ENCODE measurements around the gene CRY2.
"Not testable (repeated sequence)": the region's sequence is repeated elsewhere in the genome, so short reads cannot be mapped to it uniquely, and the experiment has no call there.

Gene CRY2

GRCh38 chr11:45815747-45816146, 31.5 kb upstream of the CRY2 start:
- Histone ChIP-seq H3K27me3 (ENCODE audit: control insufficient read depth, insufficient read depth, low read length) (no peaks in the 10 kb centered on the region), H3K27ac (ENCODE audit: low read length) (no peak overlapping the region), H3K9ac (ENCODE audit: low read length) (no peak overlapping the region), H3K4me1 (ENCODE audit: control insufficient read depth, low read depth, low read length) (peaks cover 15% of the 10 kb centered on the region), H3K36me3 (ENCODE audit: control insufficient read depth, low read depth, low read length) (no peaks in the 10 kb centered on the region), H3K4me3 (ENCODE audit: low read length) (no peak overlapping the region), H3K9me3 (ENCODE audit: control insufficient read depth, low read depth, low read length) (no peaks in the 10 kb centered on the region)

GRCh38 chr11:45816614-45817013, 30.7 kb upstream of the CRY2 start:
- Histone ChIP-seq H3K27me3 (ENCODE audit: control insufficient read depth, insufficient read depth, low read length) (no peaks in the 10 kb centered on the region), H3K9ac (ENCODE audit: low read length) (no peak overlapping the region), H3K27ac (ENCODE audit: low read length) (no peak overlapping the region), H3K9me3 (ENCODE audit: control insufficient read depth, low read depth, low read length) (no peaks in the 10 kb centered on the region), H3K4me3 (ENCODE audit: low read length) (no peak overlapping the region), H3K36me3 (ENCODE audit: control insufficient read depth, low read depth, low read length) (no peaks in the 10 kb centered on the region), H3K4me1 (ENCODE audit: control insufficient read depth, low read depth, low read length) (peaks cover 15% of the 10 kb centered on the region)

- H3K4me3 ChIP-seq (ENCODE audit: low read length) = no peak overlapping the region
- H3K27ac ChIP-seq (ENCODE audit: low read length) = no peak overlapping the region
- no peaks in the 10 kb centered on the region for H3K27me3 ChIP-seq (ENCODE audit: control insufficient read depth, insufficient read depth, low read length)
- H3K36me3 ChIP-seq (ENCODE audit: control insufficient read depth, low read depth, low read length) = no peaks in the 10 kb centered on the region
- no peaks in the 10 kb centered on the region for H3K9me3 ChIP-seq (ENCODE audit: control insufficient read depth, low read depth, low read length)
- H3K4me1 ChIP-seq (ENCODE audit: control insufficient read depth, low read depth, low read length) = peaks cover 15% of the 10 kb centered on the region
- no peak overlapping the region for H3K9ac ChIP-seq (ENCODE audit: low read length)
Observed at GRCh38 chr11:45817191-45817590, 30.1 kb upstream of the CRY2 start.

GRCh38 chr11:45818961-45819605, 28.2 kb upstream of the CRY2 start:
- no peak overlapping the region for H3K4me3 ChIP-seq (ENCODE audit: low read length)
- peaks cover 11% of the 10 kb centered on the region for H3K4me1 ChIP-seq (ENCODE audit: control insufficient read depth, low read depth, low read length)
- no peaks in the 10 kb centered on the region for H3K27me3 ChIP-seq (ENCODE audit: control insufficient read depth, insufficient read depth, low read length)
- H3K9me3 ChIP-seq (ENCODE audit: control insufficient read depth, low read depth, low read length) = no peaks in the 10 kb centered on the region
- H3K27ac ChIP-seq (ENCODE audit: low read length) = no peak overlapping the region
- no peaks in the 10 kb centered on the region for H3K36me3 ChIP-seq (ENCODE audit: control insufficient read depth, low read depth, low read length)
- H3K9ac ChIP-seq (ENCODE audit: low read length) = no peak overlapping the region

GRCh38 chr11:45820211-45820857, 26.9 kb upstream of the CRY2 start:
- Histone ChIP-seq H3K36me3 (ENCODE audit: control insufficient read depth, low read depth, low read length) (no peaks in the 10 kb centered on the region), H3K27ac (ENCODE audit: low read length) (no peak overlapping the region), H3K9me3 (ENCODE audit: control insufficient read depth, low read depth, low read length) (no peaks in the 10 kb centered on the region), H3K4me1 (ENCODE audit: control insufficient read depth, low read depth, low read length) (peaks cover 11% of the 10 kb centered on the region), H3K4me3 (ENCODE audit: low read length) (no peak overlapping the region), H3K9ac (ENCODE audit: low read length) (no peak overlapping the region), H3K27me3 (ENCODE audit: control insufficient read depth, insufficient read depth, low read length) (no peaks in the 10 kb centered on the region)

GRCh38 chr11:45826492-45826891, 20.8 kb upstream of the CRY2 start:
- not testable (repeated sequence) for H3K4me1 ChIP-seq (ENCODE audit: control insufficient read depth, low read depth, low read length); H3K36me3 ChIP-seq (ENCODE audit: control insufficient read depth, low read depth, low read length); H3K9ac ChIP-seq (ENCODE audit: low read length); H3K27me3 ChIP-seq (ENCODE audit: control insufficient read depth, insufficient read depth, low read length); H3K4me3 ChIP-seq (ENCODE audit: low read length); H3K27ac ChIP-seq (ENCODE audit: low read length); H3K9me3 ChIP-seq (ENCODE audit: control insufficient read depth, low read depth, low read length)

- H3K9me3 ChIP-seq (ENCODE audit: control insufficient read depth, low read depth, low read length) = no peaks in the 10 kb centered on the region
- H3K4me1 ChIP-seq (ENCODE audit: control insufficient read depth, low read depth, low read length) = peaks cover 3% of the 10 kb centered on the region
- H3K27me3 ChIP-seq (ENCODE audit: control insufficient read depth, insufficient read depth, low read length) = no peaks in the 10 kb centered on the region
- no peak overlapping the region for H3K9ac ChIP-seq (ENCODE audit: low read length)
- H3K36me3 ChIP-seq (ENCODE audit: control insufficient read depth, low read depth, low read length) = no peaks in the 10 kb centered on the region
- H3K4me3 ChIP-seq (ENCODE audit: low read length) = no peak overlapping the region
- no peak overlapping the region for H3K27ac ChIP-seq (ENCODE audit: low read length)
Observed at GRCh38 chr11:45827123-45827522, 20.2 kb upstream of the CRY2 start.

- Histone ChIP-seq H3K9ac (ENCODE audit: low read length) (no peak overlapping the region), H3K4me1 (ENCODE audit: control insufficient read depth, low read depth, low read length) (peaks cover 3% of the 10 kb centered on the region), H3K27ac (ENCODE audit: low read length) (no peak overlapping the region), H3K9me3 (ENCODE audit: control insufficient read depth, low read depth, low read length) (no peaks in the 10 kb centered on the region), H3K27me3 (ENCODE audit: control insufficient read depth, insufficient read depth, low read length) (no peaks in the 10 kb centered on the region), H3K4me3 (ENCODE audit: low read length) (no peak overlapping the region), H3K36me3 (ENCODE audit: control insufficient read depth, low read depth, low read length) (no peaks in the 10 kb centered on the region)
Observed at GRCh38 chr11:45828996-45829395, 18.3 kb upstream of the CRY2 start.

- H3K27ac ChIP-seq (ENCODE audit: low read length) = no peak overlapping the region
- no peaks in the 10 kb centered on the region for H3K9me3 ChIP-seq (ENCODE audit: control insufficient read depth, low read depth, low read length)
- H3K9ac ChIP-seq (ENCODE audit: low read length) = no peak overlapping the region
Observed at GRCh38 chr11:45830596-45830995, 16.7 kb upstream of the CRY2 start.

GRCh38 chr11:45832811-45833441, 14.3 kb upstream of the CRY2 start:
- H3K27ac ChIP-seq (ENCODE audit: low read length) = no peak overlapping the region
- H3K4me1 ChIP-seq (ENCODE audit: control insufficient read depth, low read depth, low read length) = no peaks in the 10 kb centered on the region
- no peaks in the 10 kb centered on the region for H3K36me3 ChIP-seq (ENCODE audit: control insufficient read depth, low read depth, low read length)
- H3K9ac ChIP-seq (ENCODE audit: low read length) = no peak overlapping the region
- no peak overlapping the region for H3K4me3 ChIP-seq (ENCODE audit: low read length)
- no peaks in the 10 kb centered on the region for H3K9me3 ChIP-seq (ENCODE audit: control insufficient read depth, low read depth, low read length)
- H3K27me3 ChIP-seq (ENCODE audit: control insufficient read depth, insufficient read depth, low read length) = no peaks in the 10 kb centered on the region

More at GRCh38 chr11:45830596-45830995, 16.7 kb upstream of the CRY2 start:
- H3K36me3 ChIP-seq (ENCODE audit: control insufficient read depth, low read depth, low read length) = no peaks in the 10 kb centered on the region
- peaks cover 3% of the 10 kb centered on the region for H3K4me1 ChIP-seq (ENCODE audit: control insufficient read depth, low read depth, low read length)
- no peaks in the 10 kb centered on the region for H3K27me3 ChIP-seq (ENCODE audit: control insufficient read depth, insufficient read depth, low read length)
- H3K4me3 ChIP-seq (ENCODE audit: low read length) = no peak overlapping the region

GRCh38 chr11:45833761-45834160, 13.5 kb upstream of the CRY2 start:
- no peaks in the 10 kb centered on the region for H3K36me3 ChIP-seq (ENCODE audit: control insufficient read depth, low read depth, low read length)
- H3K4me1 ChIP-seq (ENCODE audit: control insufficient read depth, low read depth, low read length) = no peaks in the 10 kb centered on the region
- H3K27ac ChIP-seq (ENCODE audit: low read length) = no peak overlapping the region
- H3K9me3 ChIP-seq (ENCODE audit: control insufficient read depth, low read depth, low read length) = no peaks in the 10 kb centered on the region
- H3K4me3 ChIP-seq (ENCODE audit: low read length) = no peak overlapping the region
- H3K27me3 ChIP-seq (ENCODE audit: control insufficient read depth, insufficient read depth, low read length) = no peaks in the 10 kb centered on the region
- no peak overlapping the region for H3K9ac ChIP-seq (ENCODE audit: low read length)

GRCh38 chr11:45834298-45834756, 12.9 kb upstream of the CRY2 start:
- no peak overlapping the region for H3K4me3 ChIP-seq (ENCODE audit: low read length)
- no peak overlapping the region for H3K27ac ChIP-seq (ENCODE audit: low read length)
- H3K9me3 ChIP-seq (ENCODE audit: control insufficient read depth, low read depth, low read length) = no peaks in the 10 kb centered on the region
- H3K36me3 ChIP-seq (ENCODE audit: control insufficient read depth, low read depth, low read length) = no peaks in the 10 kb centered on the region
- no peak overlapping the region for H3K9ac ChIP-seq (ENCODE audit: low read length)
- H3K4me1 ChIP-seq (ENCODE audit: control insufficient read depth, low read depth, low read length) = no peaks in the 10 kb centered on the region
- H3K27me3 ChIP-seq (ENCODE audit: control insufficient read depth, insufficient read depth, low read length) = no peaks in the 10 kb centered on the region
